H9 (cell line): ENCODE measurements around the gene MGRN1. TPM values are rescaled to one million over a fixed set of nuclear protein-coding genes. Genes with fewer than 3 reads are reported as not detected.

Experiments used
- DNase-seq: peaks from one replicate; pipeline ENCODE4 v3.0.0-alpha.2; 2017
- H2AFZ ChIP-seq: one replicate; pipeline ENCODE4 v1.6.1; 2013; ENCODE audit warnings: mild to moderate bottlenecking, low read length, control low read depth, moderate library complexity
- H2AK5ac ChIP-seq: 2 replicates; pipeline ENCODE4 v1.6.1; 2013; ENCODE audit warnings: low read length, control low read depth, mixed read lengths; ENCODE audit not compliant: insufficient read length
- H2BK120ac ChIP-seq: one replicate; pipeline ENCODE4 v1.6.1; 2013; ENCODE audit warnings: low read depth, mild to moderate bottlenecking, low read length, control low read depth, inconsistent platforms; ENCODE audit not compliant: poor library complexity, severe bottlenecking
- H2BK12ac ChIP-seq: 2 replicates; pipeline ENCODE4 v1.6.1; 2013; ENCODE audit warnings: low read length, control low read depth, mixed read lengths, low read depth; ENCODE audit not compliant: insufficient read length
- H2BK15ac ChIP-seq: 2 replicates; pipeline ENCODE4 v1.6.1; 2013; ENCODE audit warnings: low read depth, low read length, control low read depth
- H2BK20ac ChIP-seq: one replicate; pipeline ENCODE4 v1.6.1; 2013; ENCODE audit warnings: low read depth, mild to moderate bottlenecking, low read length, control low read depth, inconsistent platforms; ENCODE audit not compliant: poor library complexity, severe bottlenecking
- H2BK5ac ChIP-seq: 2 replicates; pipeline ENCODE4 v1.6.1; 2013; ENCODE audit warnings: low read length, control low read depth, mixed read lengths; ENCODE audit not compliant: insufficient read length
- H3K14ac ChIP-seq: 2 replicates; pipeline ENCODE4 v1.6.1; 2013; ENCODE audit warnings: low read length, control low read depth; ENCODE audit not compliant: insufficient read depth
- H3K18ac ChIP-seq: 2 replicates; pipeline ENCODE4 v1.6.1; 2013; ENCODE audit warnings: low read depth, mild to moderate bottlenecking, mixed read lengths, low read length, control low read depth; ENCODE audit not compliant: insufficient read length
- H3K23ac ChIP-seq: 2 replicates; pipeline ENCODE4 v1.6.1; 2013; ENCODE audit warnings: low read length, control low read depth, mixed read lengths, low read depth; ENCODE audit not compliant: insufficient read length
- H3K23me2 ChIP-seq: 2 replicates; pipeline ENCODE4 v1.6.1; 2013; ENCODE audit warnings: low read depth, mild to moderate bottlenecking, mixed read lengths, low read length, control low read depth; ENCODE audit not compliant: insufficient read length, poor library complexity, severe bottlenecking
- H3K27ac ChIP-seq: 2 replicates; pipeline ENCODE4 v1.5.1; 2013; ENCODE audit warnings: low read length, control low read depth, mixed read lengths, low read depth; ENCODE audit not compliant: insufficient read length
- H3K27me3 ChIP-seq: 2 replicates; pipeline ENCODE4 v1.6.1; 2013; ENCODE audit warnings: low read length, control low read depth, inconsistent platforms; ENCODE audit not compliant: insufficient read depth
- H3K4ac ChIP-seq: 2 replicates; pipeline ENCODE4 v1.6.1; 2013; ENCODE audit warnings: low read depth, mild to moderate bottlenecking, control low read depth, inconsistent platforms, low read length, moderate library complexity
- H3K4me1 ChIP-seq: 2 replicates; pipeline ENCODE4 v1.6.1; 2013; ENCODE audit warnings: low read length, control low read depth, inconsistent platforms; ENCODE audit not compliant: insufficient read depth
- H3K4me2 ChIP-seq: 2 replicates; pipeline ENCODE4 v1.6.1; 2013; ENCODE audit warnings: low read length, control low read depth, mixed read lengths; ENCODE audit not compliant: insufficient read length, insufficient read depth
- H3K56ac ChIP-seq: 2 replicates; pipeline ENCODE4 v1.6.1; 2013; ENCODE audit warnings: low read depth, mild to moderate bottlenecking, mixed read lengths, low read length, control low read depth; ENCODE audit not compliant: insufficient read length
- H3K79me1 ChIP-seq: 2 replicates; pipeline ENCODE4 v1.6.1; 2013; ENCODE audit warnings: low read depth, mild to moderate bottlenecking, moderate library complexity, low read length, control low read depth, inconsistent platforms; ENCODE audit not compliant: insufficient read depth, poor library complexity, severe bottlenecking
- H3K79me2 ChIP-seq: 2 replicates; pipeline ENCODE4 v1.6.1; 2013; ENCODE audit warnings: low read length, control low read depth, inconsistent platforms; ENCODE audit not compliant: insufficient read depth
- H3K9ac ChIP-seq: 2 replicates; pipeline ENCODE4 v1.6.1; 2013; ENCODE audit warnings: low read length, control low read depth, mixed read lengths; ENCODE audit not compliant: insufficient read length; ENCODE audit errors: extremely low read depth
- H3K9me3 ChIP-seq: one replicate; pipeline ENCODE4 v1.6.1; 2013; ENCODE audit warnings: low read depth, low read length, inconsistent platforms; ENCODE audit not compliant: control insufficient read depth
- H3T11ph ChIP-seq: one replicate; pipeline ENCODE4 v1.6.1; 2013; ENCODE audit warnings: mild to moderate bottlenecking, low read length, control low read depth, inconsistent platforms
- H4K20me1 ChIP-seq: one replicate; pipeline ENCODE4 v1.6.1; 2013; ENCODE audit not compliant: control insufficient read depth, insufficient read length, insufficient read depth
- H4K5ac ChIP-seq: 2 replicates; pipeline ENCODE4 v1.6.1; 2013; ENCODE audit warnings: low read depth, mild to moderate bottlenecking, mixed read lengths, low read length, control low read depth; ENCODE audit not compliant: insufficient read length
- H4K8ac ChIP-seq: replicated peaks from 2 replicates; pipeline ENCODE4 v1.6.1; 2013; ENCODE audit warnings: low read length, control low read depth, mixed read lengths, low read depth; ENCODE audit not compliant: insufficient read length
- H4K91ac ChIP-seq: 2 replicates; pipeline ENCODE4 v1.6.1; 2013; ENCODE audit warnings: low read depth, mild to moderate bottlenecking, moderate library complexity, mixed read lengths, low read length, control low read depth; ENCODE audit not compliant: insufficient read length
- H3K27ac Mint-ChIP-seq, 3 experiments: 2 replicates in 2 of 3; 3 replicates in 1 of 3; pipeline ENCODE4 v1.8.0; 2020 to 2021; ENCODE audit warnings: mixed read lengths in 3 of 3, mild to moderate bottlenecking in 1 of 3, moderate library complexity in 1 of 3
- H3K27me3 Mint-ChIP-seq: 2 replicates; pipeline ENCODE4 v1.8.0; 2021; ENCODE audit warnings: low read depth, mild to moderate bottlenecking, moderate library complexity, mixed read lengths
- H3K36me3 Mint-ChIP-seq, 3 experiments: 2 replicates in 2 of 3; 3 replicates in 1 of 3; pipeline ENCODE4 v1.8.0; 2020 to 2021; ENCODE audit warnings: low read depth in 3 of 3, mixed read lengths in 3 of 3; ENCODE audit not compliant: insufficient read depth in 1 of 3
- H3K4me1 Mint-ChIP-seq, 2 experiments: 2 replicates each; pipeline ENCODE4 v1.8.0; 2020; ENCODE audit warnings: mixed read lengths in 2 of 2
- H3K4me3 Mint-ChIP-seq, 2 experiments: 2 replicates in 1 of 2; 3 replicates in 1 of 2; pipeline ENCODE4 v1.8.0; 2020 to 2021; ENCODE audit warnings: mild to moderate bottlenecking in 2 of 2, mixed read lengths in 2 of 2, moderate library complexity in 1 of 2
- H3K9me3 Mint-ChIP-seq, 2 experiments: 2 replicates in 1 of 2; 3 replicates in 1 of 2; pipeline ENCODE4 v1.8.0; 2020; ENCODE audit warnings: mild to moderate bottlenecking in 2 of 2, mixed read lengths in 2 of 2, moderate library complexity in 1 of 2
- CTCF ChIP-seq: fragments of 200-600 bp; sonication (generic); conservative IDR thresholded peaks from 3 replicates; pipeline ENCODE4 v1.8.0; 2021; ENCODE audit warnings: antibody characterized with exemption, mild to moderate bottlenecking
- WGBS: extraction: QIAGEN DNeasy Blood & Tissue Kit; methylation state at CpG from one replicate; pipeline ENCODE4 v1.1.7; 2013; ENCODE audit warnings: missing lambda C conversion rate, low lambda C conversion rate, mixed read lengths; ENCODE audit not compliant: insufficient read length; ENCODE audit errors: extremely low coverage; 5-methylcytosine and 5-hydroxymethylcytosine counted together
- total RNA-seq: library from RNA; stranded (reverse); gene quantifications from 2 replicates; pipeline ENCODE4 v1.2.1, GENCODE V29; 2021

Gene MGRN1
- total RNA-seq, 1 experiment from 2014 or later, result 91.6 TPM

GRCh38 chr16:4604401-4604800 is 20.2 kb upstream of the MGRN1 start:
- H2BK5ac ChIP-seq, result no peak overlapping the region
- H3K4me2 ChIP-seq, result no peak overlapping the region
- no peaks in the 10 kb centered on the region for H3K9me3 Mint-ChIP-seq
- no peaks in the 10 kb centered on the region for H3K9me3 ChIP-seq
- no peak overlapping the region for H3K27ac Mint-ChIP-seq
- H2BK120ac ChIP-seq, result no peak overlapping the region
- H3K14ac ChIP-seq, result no peak overlapping the region; the same call in 1 of the 2 replicates
- no peak overlapping the region for H2BK20ac ChIP-seq
- peaks cover 8 to 24% of the 10 kb centered on the region in 2 experiments for H3K4me1 Mint-ChIP-seq
- no peaks in the 10 kb centered on the region for H3K79me2 ChIP-seq
- no peak overlapping the region for H4K8ac ChIP-seq
- DNase-seq, result no peak
- no peaks in the 10 kb centered on the region for H4K20me1 ChIP-seq
- H3K36me3 Mint-ChIP-seq, result peaks cover 0 to 25% (median 6%) of the 10 kb centered on the region in 3 experiments; a peak in 4 of 7 replicates
- no peaks in the 10 kb centered on the region for H3K4me1 ChIP-seq
- H3K56ac ChIP-seq, result no peak overlapping the region
- no peak overlapping the region for H4K5ac ChIP-seq
- TF ChIP-seq CTCF, result no peak
- no peaks in the 10 kb centered on the region for H3K79me1 ChIP-seq
- H3K27me3 ChIP-seq, result no peaks in the 10 kb centered on the region
- H3T11ph ChIP-seq, result no peak overlapping the region
- H3K23ac ChIP-seq, result no peak overlapping the region
- H3K9ac ChIP-seq, result no peak overlapping the region
- H2AFZ ChIP-seq, result no peak overlapping the region
- H3K27ac ChIP-seq, result no peak overlapping the region
- H2BK15ac ChIP-seq, result no peak overlapping the region
- no peak overlapping the region for H2AK5ac ChIP-seq
- H3K4me3 Mint-ChIP-seq, result no peak overlapping the region
- no peak overlapping the region for H4K91ac ChIP-seq
- no peaks in the 10 kb centered on the region for H3K27me3 Mint-ChIP-seq
- no peak overlapping the region for H3K4ac ChIP-seq
- no CpG with 5 or more reads among the region's 15 CpGs for WGBS
- no peak overlapping the region for H3K18ac ChIP-seq
- no peaks in the 10 kb centered on the region for H3K23me2 ChIP-seq
- no peak overlapping the region for H2BK12ac ChIP-seq
